ENCODE measurements around the gene TFEB. TPM values are rescaled to one million over a fixed set of nuclear protein-coding genes. Genes with fewer than 3 reads are reported as not detected.

Gene TFEB
- total and polyA plus RNA-seq, 2 donors (not counting 1 experiment from before 2014, with no cell fraction given), result 1.9 to 7.6 TPM

- Histone ChIP-seq H4K20me1 (ENCODE audit: control insufficient read depth, extremely low read depth, insufficient read depth, low read length) (no peaks in the 10 kb centered on the region), H3K4me2 (ENCODE audit: extremely low read depth, insufficient read depth, low read length) (peak overlapping the region; percentile 44), H3K9me3 (ENCODE audit: control insufficient read depth, insufficient read depth, low read depth, low read length) (no peaks in the 10 kb centered on the region), H3K9ac (ENCODE audit: insufficient read depth, low read length) (no peak overlapping the region), H2AFZ (ENCODE audit: low read length) (no peak overlapping the region), H3K4me3 (replicated peaks in 1 of 4; ENCODE audit: control extremely low read depth in 1 of 4, insufficient read depth in 1 of 4, low read depth in 3 of 4, low read length in 4 of 4) (no peak overlapping the region), H3K79me2 (ENCODE audit: control insufficient read depth, insufficient read depth, low read length) (no peaks in the 10 kb centered on the region), H3K27me3 (ENCODE audit: control insufficient read depth, insufficient read depth, low read length) (peaks cover 3% of the 10 kb centered on the region), H3K36me3 (ENCODE audit: control insufficient read depth, insufficient read depth, low read length) (no peaks in the 10 kb centered on the region), H3K27ac (ENCODE audit: insufficient read depth, low read length) (no peak overlapping the region), H3K4me1 (ENCODE audit: control insufficient read depth, extremely low read depth, insufficient read depth, low read length) (peaks cover 8% of the 10 kb centered on the region)
- no peak for TF ChIP-seq CTCF (conservative IDR thresholded peaks at IDR 0.05 in 1 of 2, IDR thresholded peaks at IDR 0.05 in 1 of 2; ENCODE audit: low read depth in 1 of 2, low read length in 2 of 2)
- DNase-seq (ENCODE audit: low read depth in 2 of 2), result no peak
These were observed 30.0 kb downstream of the TFEB start for GRCh38 chr6:41705311-41705995.

- no peak overlapping the region for H2AFZ ChIP-seq (ENCODE audit: low read length)
- peaks cover 3% of the 10 kb centered on the region for H3K27me3 ChIP-seq (ENCODE audit: control insufficient read depth, insufficient read depth, low read length)
- H3K9ac ChIP-seq (ENCODE audit: insufficient read depth, low read length), result no peak overlapping the region
- no peaks in the 10 kb centered on the region for H4K20me1 ChIP-seq (ENCODE audit: control insufficient read depth, extremely low read depth, insufficient read depth, low read length)
- H3K4me3 ChIP-seq (replicated peaks in 1 of 4; ENCODE audit: control extremely low read depth in 1 of 4, insufficient read depth in 1 of 4, low read depth in 3 of 4, low read length in 4 of 4), result no peak overlapping the region
- no peaks in the 10 kb centered on the region for H3K9me3 ChIP-seq (ENCODE audit: control insufficient read depth, insufficient read depth, low read depth, low read length)
- DNase-seq (ENCODE audit: low read depth in 2 of 2), result no peak
- H3K4me1 ChIP-seq (ENCODE audit: control insufficient read depth, extremely low read depth, insufficient read depth, low read length), result peaks cover 8% of the 10 kb centered on the region
- no peaks in the 10 kb centered on the region for H3K79me2 ChIP-seq (ENCODE audit: control insufficient read depth, insufficient read depth, low read length)
- TF ChIP-seq CTCF (conservative IDR thresholded peaks at IDR 0.05 in 1 of 2, IDR thresholded peaks at IDR 0.05 in 1 of 2; ENCODE audit: low read depth in 1 of 2, low read length in 2 of 2) (no peak), EZH2 (IDR thresholded peaks at IDR 0.05; ENCODE audit: low read length, missing control alignments) (no peak)
- no peaks in the 10 kb centered on the region for H3K36me3 ChIP-seq (ENCODE audit: control insufficient read depth, insufficient read depth, low read length)
- no peak overlapping the region for H3K4me2 ChIP-seq (ENCODE audit: extremely low read depth, insufficient read depth, low read length)
- H3K27ac ChIP-seq (ENCODE audit: insufficient read depth, low read length), result no peak overlapping the region
These were observed 30.6 kb downstream of the TFEB start for GRCh38 chr6:41704656-41705310.

GRCh38 chr6:41704028-41704427, 31.4 kb downstream of the TFEB start:
- no peak overlapping the region for H2AFZ ChIP-seq (ENCODE audit: low read length)
- no peaks in the 10 kb centered on the region for H3K79me2 ChIP-seq (ENCODE audit: control insufficient read depth, insufficient read depth, low read length)
- H3K27ac ChIP-seq (ENCODE audit: insufficient read depth, low read length), result no peak overlapping the region
- H4K20me1 ChIP-seq (ENCODE audit: control insufficient read depth, extremely low read depth, insufficient read depth, low read length), result no peaks in the 10 kb centered on the region
- no peak overlapping the region for H3K4me3 ChIP-seq (replicated peaks in 1 of 4; ENCODE audit: control extremely low read depth in 1 of 4, insufficient read depth in 1 of 4, low read depth in 3 of 4, low read length in 4 of 4)
- DNase-seq (ENCODE audit: low read depth in 2 of 2), result no peak
- H3K9ac ChIP-seq (ENCODE audit: insufficient read depth, low read length), result no peak overlapping the region
- H3K9me3 ChIP-seq (ENCODE audit: control insufficient read depth, insufficient read depth, low read depth, low read length), result no peaks in the 10 kb centered on the region
- H3K27me3 ChIP-seq (ENCODE audit: control insufficient read depth, insufficient read depth, low read length), result peaks cover 3% of the 10 kb centered on the region
- H3K4me2 ChIP-seq (ENCODE audit: extremely low read depth, insufficient read depth, low read length), result no peak overlapping the region
- no peaks in the 10 kb centered on the region for H3K36me3 ChIP-seq (ENCODE audit: control insufficient read depth, insufficient read depth, low read length)
- peaks cover 8% of the 10 kb centered on the region for H3K4me1 ChIP-seq (ENCODE audit: control insufficient read depth, extremely low read depth, insufficient read depth, low read length)
- TF ChIP-seq EZH2 (IDR thresholded peaks at IDR 0.05; ENCODE audit: low read length, missing control alignments) (no peak), CTCF (conservative IDR thresholded peaks at IDR 0.05 in 1 of 2, IDR thresholded peaks at IDR 0.05 in 1 of 2; ENCODE audit: low read depth in 1 of 2, low read length in 2 of 2) (no peak)
